Stimulated activated naive CD8-positive, alpha-beta T cell treated with anti-CD3 and anti-CD28 coated beads, Interleukin-15, Interleukin-2, amounts not matched to agents 100 ng/mL and 50 ng/mL, for 24 hours (primary cell): ENCODE measurements around the gene SLC7A8.
A peak's percentile ranks its signal among the peaks of the same experiment; 100 is the strongest.

Source experiments
- H3K27ac Mint-ChIP-seq: one replicate; pipeline ENCODE4 v1.8.0; 2021; ENCODE audit warnings: mild to moderate bottlenecking, mixed read lengths
- H3K27me3 Mint-ChIP-seq: one replicate; pipeline ENCODE4 v1.8.0; 2021; ENCODE audit warnings: mixed read lengths
- H3K36me3 Mint-ChIP-seq: one replicate; pipeline ENCODE4 v1.8.0; 2021; ENCODE audit warnings: low read depth, mixed read lengths
- H3K4me1 Mint-ChIP-seq: one replicate; pipeline ENCODE4 v1.8.0; 2021; ENCODE audit warnings: low read depth, mixed read lengths
- H3K4me3 Mint-ChIP-seq: one replicate; pipeline ENCODE4 v1.8.0; 2021; ENCODE audit warnings: mild to moderate bottlenecking, mixed read lengths
- H3K9me3 Mint-ChIP-seq: one replicate; pipeline ENCODE4 v1.8.0; 2021; ENCODE audit warnings: mixed read lengths

The SLC7A8 gene

GRCh38 chr14:23121361-23121771 lies 62.1 kb downstream of the SLC7A8 start:
- H3K4me1 Mint-ChIP-seq: peaks cover 35% of the 10 kb centered on the region
- no peaks in the 10 kb centered on the region for H3K36me3 Mint-ChIP-seq
- peak overlapping the region; percentile 34 for H3K27ac Mint-ChIP-seq
- H3K9me3 Mint-ChIP-seq: no peaks in the 10 kb centered on the region
- H3K4me3 Mint-ChIP-seq: no peak overlapping the region
- no peaks in the 10 kb centered on the region for H3K27me3 Mint-ChIP-seq

GRCh38 chr14:23120541-23121251 lies 62.8 kb downstream of the SLC7A8 start:
- Mint-ChIP-seq H3K4me3 (peak overlapping the region; percentile 10), H3K4me1 (peaks cover 35% of the 10 kb centered on the region), H3K27me3 (no peaks in the 10 kb centered on the region), H3K9me3 (no peaks in the 10 kb centered on the region), H3K27ac (peak overlapping the region; percentile 59), H3K36me3 (no peaks in the 10 kb centered on the region)

GRCh38 chr14:23119363-23120327 lies 63.8 kb downstream of the SLC7A8 start:
- peak overlapping the region; percentile 74 for H3K27ac Mint-ChIP-seq
- no peaks in the 10 kb centered on the region for H3K9me3 Mint-ChIP-seq
- H3K36me3 Mint-ChIP-seq: no peaks in the 10 kb centered on the region
- no peak overlapping the region for H3K4me3 Mint-ChIP-seq
- no peaks in the 10 kb centered on the region for H3K27me3 Mint-ChIP-seq
- H3K4me1 Mint-ChIP-seq: peaks cover 35% of the 10 kb centered on the region

GRCh38 chr14:23118506-23119362 lies 64.7 kb downstream of the SLC7A8 start, which contains the start of gene CEBPE:
Gene CEBPE (minus strand): TSS chr14:23119255. CDS start chr14:23119091, 164 bp downstream.
- Mint-ChIP-seq H3K36me3 (no peaks in the 10 kb centered on the region), H3K4me3 (no peak within 1 kb of the TSS), H3K27me3 (no peaks in the 10 kb centered on the region), H3K27ac (peak within 1 kb of the TSS; percentile 74), H3K9me3 (no peaks in the 10 kb centered on the region), H3K4me1 (peaks cover 35% of the 10 kb centered on the region)

- no peaks in the 10 kb centered on the region for H3K9me3 Mint-ChIP-seq
- H3K4me1 Mint-ChIP-seq: peaks cover 35% of the 10 kb centered on the region
- no peaks in the 10 kb centered on the region for H3K36me3 Mint-ChIP-seq
- H3K27me3 Mint-ChIP-seq: no peaks in the 10 kb centered on the region
- no peak overlapping the region for H3K4me3 Mint-ChIP-seq
- H3K27ac Mint-ChIP-seq: no peak overlapping the region
These were observed 66.0 kb downstream of the SLC7A8 start for GRCh38 chr14:23117371-23118020.

- no peak overlapping the region for H3K4me3 Mint-ChIP-seq
- no peaks in the 10 kb centered on the region for H3K36me3 Mint-ChIP-seq
- no peaks in the 10 kb centered on the region for H3K9me3 Mint-ChIP-seq
- H3K27ac Mint-ChIP-seq: no peak overlapping the region
- peaks cover 28% of the 10 kb centered on the region for H3K4me1 Mint-ChIP-seq
- no peaks in the 10 kb centered on the region for H3K27me3 Mint-ChIP-seq
These were observed 67.5 kb downstream of the SLC7A8 start for GRCh38 chr14:23115918-23116317.

- H3K4me1 Mint-ChIP-seq: peaks cover 21% of the 10 kb centered on the region
- H3K9me3 Mint-ChIP-seq: no peaks in the 10 kb centered on the region
- H3K27ac Mint-ChIP-seq: no peak overlapping the region
- H3K36me3 Mint-ChIP-seq: no peaks in the 10 kb centered on the region
- no peak overlapping the region for H3K4me3 Mint-ChIP-seq
- no peaks in the 10 kb centered on the region for H3K27me3 Mint-ChIP-seq
These were observed 68.3 kb downstream of the SLC7A8 start for GRCh38 chr14:23115039-23115731.

GRCh38 chr14:23114669-23115038 lies 68.8 kb downstream of the SLC7A8 start:
- Mint-ChIP-seq H3K27ac (no peak overlapping the region), H3K4me1 (peaks cover 15% of the 10 kb centered on the region), H3K9me3 (no peaks in the 10 kb centered on the region), H3K36me3 (no peaks in the 10 kb centered on the region), H3K4me3 (no peak overlapping the region), H3K27me3 (no peaks in the 10 kb centered on the region)

GRCh38 chr14:23114120-23114458 lies 69.4 kb downstream of the SLC7A8 start:
- Mint-ChIP-seq H3K27me3 (no peaks in the 10 kb centered on the region), H3K4me1 (peaks cover 10% of the 10 kb centered on the region), H3K36me3 (no peaks in the 10 kb centered on the region), H3K27ac (no peak overlapping the region), H3K9me3 (no peaks in the 10 kb centered on the region), H3K4me3 (no peak overlapping the region)

- no peak overlapping the region for H3K27ac Mint-ChIP-seq
- H3K27me3 Mint-ChIP-seq: no peaks in the 10 kb centered on the region
- H3K36me3 Mint-ChIP-seq: no peaks in the 10 kb centered on the region
- no peak overlapping the region for H3K4me3 Mint-ChIP-seq
- peaks cover 5% of the 10 kb centered on the region for H3K4me1 Mint-ChIP-seq
- H3K9me3 Mint-ChIP-seq: no peaks in the 10 kb centered on the region
These were observed 69.9 kb downstream of the SLC7A8 start for GRCh38 chr14:23113431-23114119.

- Mint-ChIP-seq H3K36me3 (no peaks in the 10 kb centered on the region), H3K27me3 (no peaks in the 10 kb centered on the region), H3K4me3 (no peak overlapping the region), H3K27ac (no peak overlapping the region), H3K9me3 (no peaks in the 10 kb centered on the region), H3K4me1 (no peaks in the 10 kb centered on the region)
These were observed 70.9 kb downstream of the SLC7A8 start for GRCh38 chr14:23112359-23113178.

- Mint-ChIP-seq H3K27ac (no peak overlapping the region), H3K9me3 (no peaks in the 10 kb centered on the region), H3K36me3 (no peaks in the 10 kb centered on the region), H3K4me1 (no peaks in the 10 kb centered on the region), H3K4me3 (no peak overlapping the region), H3K27me3 (no peaks in the 10 kb centered on the region)
These were observed 72.7 kb downstream of the SLC7A8 start for GRCh38 chr14:23110579-23111365.
